Airway epithelial cell (primary cell): ENCODE results near the gene MAGEF1. TPM values are rescaled to one million over a fixed set of nuclear protein-coding genes. Genes with fewer than 3 reads are reported as not detected.

Source experiments
- total RNA-seq: library from RNA; depleted of rRNA; stranded (reverse); fragments of >200 nt; gene quantifications from 2 replicates; pipeline ENCODE4 v1.2.3, GENCODE V29; 2015

MAGEF1 gene, protein sequence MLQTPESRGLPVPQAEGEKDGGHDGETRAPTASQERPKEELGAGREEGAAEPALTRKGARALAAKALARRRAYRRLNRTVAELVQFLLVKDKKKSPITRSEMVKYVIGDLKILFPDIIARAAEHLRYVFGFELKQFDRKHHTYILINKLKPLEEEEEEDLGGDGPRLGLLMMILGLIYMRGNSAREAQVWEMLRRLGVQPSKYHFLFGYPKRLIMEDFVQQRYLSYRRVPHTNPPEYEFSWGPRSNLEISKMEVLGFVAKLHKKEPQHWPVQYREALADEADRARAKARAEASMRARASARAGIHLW
- 29.7 and 36.9 TPM in 2 replicates for total RNA-seq

DNA sequence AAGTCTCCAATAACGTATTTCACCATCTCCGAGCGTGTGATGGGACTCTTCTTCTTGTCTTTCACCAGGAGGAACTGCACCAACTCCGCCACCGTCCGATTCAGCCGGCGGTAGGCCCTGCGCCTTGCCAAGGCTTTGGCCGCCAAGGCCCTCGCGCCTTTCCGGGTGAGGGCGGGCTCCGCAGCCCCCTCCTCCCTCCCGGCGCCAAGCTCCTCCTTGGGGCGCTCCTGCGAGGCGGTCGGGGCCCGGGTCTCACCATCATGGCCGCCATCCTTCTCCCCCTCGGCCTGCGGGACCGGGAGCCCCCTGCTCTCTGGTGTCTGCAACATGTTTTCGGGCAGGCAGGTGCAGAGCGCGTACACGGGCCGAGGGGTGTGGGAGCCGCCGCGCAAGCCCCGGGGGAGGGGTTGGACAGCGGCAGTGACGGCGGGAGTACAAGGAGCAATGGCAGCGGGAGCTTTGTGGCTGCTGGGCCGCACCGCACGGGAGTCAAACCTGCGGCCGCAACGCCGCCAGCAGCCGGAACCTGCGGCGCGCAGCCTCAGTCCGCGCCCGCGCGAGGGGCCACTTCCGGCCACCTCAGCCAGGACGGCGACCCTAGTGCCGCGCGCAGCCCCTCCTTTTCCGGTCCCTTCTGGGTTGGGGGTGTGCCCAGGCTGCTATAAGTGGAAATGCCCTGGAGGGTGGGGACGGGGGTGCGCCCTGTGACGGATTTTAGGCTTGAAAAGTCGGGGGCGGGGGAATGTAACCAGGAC, at the start of gene MAGEF1:
TSS of gene MAGEF1 (minus strand) at position 572 of the 755 bp plus-strand sequence. CDS start at position 329, 243 bp downstream.

Other genes with a start within 250 kb of the MAGEF1 start
- gene EPHB3, start 150.3 kb downstream of the MAGEF1 start, total RNA-seq: 12.3 and 23.4 TPM in 2 replicates
- gene VPS8, start 100.1 kb upstream of the MAGEF1 start, total RNA-seq: 15.4 and 17.4 TPM in 2 replicates